KBM-7 (cell line): Measurements from ENCODE around the gene RHOG.

ENCODE experiments used
- DNase-seq: peaks from one replicate; pipeline ENCODE4 v3.0.0-alpha.2; 2015
- in situ Hi-C: fragments of 300-500 bp; cut with MboI; formaldehyde crosslinking; loops from 2 replicates; pipeline ENCODE4 v1.14.3; 2020; ENCODE audit warnings: low sequenced_read_pairs, low pct_unique_long_range_greater_than_20kb, mixed read lengths

Gene RHOG

GRCh38 chr11:3838504-3838903 lies 2.3 kb downstream of the RHOG start:
- in situ Hi-C loops: no loop called here

GRCh38 chr11:3837793-3838192 lies 3.0 kb downstream of the RHOG start:
- peak; percentile 95 for DNase-seq
- in situ Hi-C loops: no loop called here

More at GRCh38 chr11:3838504-3838903, 2.3 kb downstream of the RHOG start:
- peak; percentile 62 for DNase-seq

- in situ Hi-C loops: no loop called here
- DNase-seq: peak; percentile 65
Measured at GRCh38 chr11:3836903-3837302, 3.9 kb downstream of the RHOG start.

- no peak for DNase-seq
- in situ Hi-C loops: no loop called here
Measured at GRCh38 chr11:3835751-3836150, 5.0 kb downstream of the RHOG start.

GRCh38 chr11:3834664-3835461 lies 5.9 kb downstream of the RHOG start:
- in situ Hi-C loops: no loop called here

GRCh38 chr11:3834349-3834663 lies 6.5 kb downstream of the RHOG start:
- in situ Hi-C loops: no loop called here

More at GRCh38 chr11:3834664-3835461, 5.9 kb downstream of the RHOG start:
- peak; percentile 88 for DNase-seq

GRCh38 chr11:3833449-3833848 lies 7.3 kb downstream of the RHOG start:
- in situ Hi-C loops: no loop called here
- no peak for DNase-seq

More at GRCh38 chr11:3834349-3834663, 6.5 kb downstream of the RHOG start:
- no peak for DNase-seq

GRCh38 chr11:3832816-3833215 lies 7.9 kb downstream of the RHOG start:
- no peak for DNase-seq
- in situ Hi-C loops: no loop called here

- DNase-seq: peak; percentile 45
- in situ Hi-C loops: no loop called here
Measured at GRCh38 chr11:3831378-3832239, 9.2 kb downstream of the RHOG start.

- DNase-seq: peak; percentile 38
- in situ Hi-C loops: no loop called here
Measured at GRCh38 chr11:3830730-3831129, 10.0 kb downstream of the RHOG start.

- in situ Hi-C loops: no loop called here
- no peak for DNase-seq
Measured at GRCh38 chr11:3830088-3830487, 10.7 kb downstream of the RHOG start.

- no peak for DNase-seq
- in situ Hi-C loops: no loop called here
Measured at GRCh38 chr11:3827434-3828186, 13.1 kb downstream of the RHOG start.

GRCh38 chr11:3826721-3827120 lies 14.0 kb downstream of the RHOG start:
- no peak for DNase-seq
- in situ Hi-C loops: no loop called here

GRCh38 chr11:3825473-3826154 lies 15.1 kb downstream of the RHOG start:
- in situ Hi-C loops: no loop called here
- no peak for DNase-seq

GRCh38 chr11:3824714-3825472 lies 15.9 kb downstream of the RHOG start:
- in situ Hi-C loops: no loop called here
- peak; percentile 87 for DNase-seq

- no peak for DNase-seq
- in situ Hi-C loops: no loop called here
Measured at GRCh38 chr11:3823762-3824506, 16.8 kb downstream of the RHOG start.

GRCh38 chr11:3823303-3823702 lies 17.5 kb downstream of the RHOG start:
- in situ Hi-C loops: no loop called here
- DNase-seq: no peak

- in situ Hi-C loops: no loop called here
- DNase-seq: no peak
Measured at GRCh38 chr11:3822312-3822711, 18.4 kb downstream of the RHOG start.
